ENCODE data around the gene PPP1CB.

The PPP1CB gene

GRCh38 chr2:28747714-28748113, 3.9 kb upstream of the PPP1CB start:
- H3K4me2 ChIP-seq (ENCODE audit: low read length), result no peak overlapping the region
- H3K18ac ChIP-seq (ENCODE audit: low read length), result no peak overlapping the region
- no peak overlapping the region for H2AFZ ChIP-seq (ENCODE audit: insufficient read depth, low read length, poor library complexity)
- H3K27ac ChIP-seq (ENCODE audit: low read depth, low read length), result no peak overlapping the region
- H2BK12ac ChIP-seq (ENCODE audit: low read length), result no peak overlapping the region
- H3K9ac ChIP-seq (ENCODE audit: low read length), result no peak overlapping the region
- no peak overlapping the region for H2BK120ac ChIP-seq (ENCODE audit: insufficient read depth, low read length, poor library complexity)
- DNase-seq, result no peak
- no peak overlapping the region for H2AK5ac ChIP-seq (ENCODE audit: low read length)
- H3K23ac ChIP-seq (ENCODE audit: low read length), result no peak overlapping the region
- peaks cover 10% of the 10 kb centered on the region for H3K79me2 ChIP-seq (ENCODE audit: control insufficient read depth, insufficient read depth, low read length, poor library complexity)
- no peak overlapping the region for H4K8ac ChIP-seq (ENCODE audit: low read depth, low read length)
- no peaks in the 10 kb centered on the region for H3K36me3 ChIP-seq (ENCODE audit: control insufficient read depth in 1 of 2, insufficient read depth in 2 of 2, low read length in 2 of 2)
- H3K4me1 ChIP-seq (ENCODE audit: control insufficient read depth in 1 of 2, insufficient read depth in 2 of 2, low read length in 2 of 2), result no peaks in the 10 kb centered on the region
- H3K4ac ChIP-seq (ENCODE audit: low read depth, low read length), result no peak overlapping the region
- H4K91ac ChIP-seq (ENCODE audit: low read depth, low read length), result no peak overlapping the region
- H3K79me1 ChIP-seq (ENCODE audit: low read length), result peaks cover 19% of the 10 kb centered on the region
- H3K4me3 ChIP-seq (ENCODE audit: low read depth, low read length), result no peak overlapping the region
- WGBS (ENCODE audit: extremely low coverage, insufficient coverage, insufficient read length), result no CpG with 5 or more reads among the region's 1 CpG
- H3K14ac ChIP-seq (ENCODE audit: low read length), result no peak overlapping the region
- no peaks in the 10 kb centered on the region for H3K27me3 ChIP-seq (ENCODE audit: insufficient read depth, low read length)
- no peak overlapping the region for H2BK5ac ChIP-seq (ENCODE audit: low read depth, low read length, poor library complexity)
- no peak overlapping the region for H4K12ac ChIP-seq (ENCODE audit: low read depth, low read length)
- H3K9me3 ChIP-seq (ENCODE audit: insufficient read depth, low read depth, low read length), result no peaks in the 10 kb centered on the region

GRCh38 chr2:28748176-28748575, 3.5 kb upstream of the PPP1CB start:
- no peak overlapping the region for H4K8ac ChIP-seq (ENCODE audit: low read depth, low read length)
- no peak overlapping the region for H3K23ac ChIP-seq (ENCODE audit: low read length)
- peaks cover 10% of the 10 kb centered on the region for H3K79me2 ChIP-seq (ENCODE audit: control insufficient read depth, insufficient read depth, low read length, poor library complexity)
- no peak overlapping the region for H3K14ac ChIP-seq (ENCODE audit: low read length)
- H3K9me3 ChIP-seq (ENCODE audit: insufficient read depth, low read depth, low read length), result no peaks in the 10 kb centered on the region
- no peaks in the 10 kb centered on the region for H3K4me1 ChIP-seq (ENCODE audit: control insufficient read depth in 1 of 2, insufficient read depth in 2 of 2, low read length in 2 of 2)
- no peak overlapping the region for H3K18ac ChIP-seq (ENCODE audit: low read length)
- no peak overlapping the region for H2BK120ac ChIP-seq (ENCODE audit: insufficient read depth, low read length, poor library complexity)
- no peak overlapping the region for H2BK12ac ChIP-seq (ENCODE audit: low read length)
- H3K36me3 ChIP-seq (ENCODE audit: control insufficient read depth in 1 of 2, insufficient read depth in 2 of 2, low read length in 2 of 2), result no peaks in the 10 kb centered on the region
- H2AK5ac ChIP-seq (ENCODE audit: low read length), result no peak overlapping the region
- no peak overlapping the region for H4K12ac ChIP-seq (ENCODE audit: low read depth, low read length)
- no peak overlapping the region for H2BK5ac ChIP-seq (ENCODE audit: low read depth, low read length, poor library complexity)
- H3K4me2 ChIP-seq (ENCODE audit: low read length), result no peak overlapping the region
- H3K27me3 ChIP-seq (ENCODE audit: insufficient read depth, low read length), result no peaks in the 10 kb centered on the region
- H3K9ac ChIP-seq (ENCODE audit: low read length), result no peak overlapping the region
- WGBS (ENCODE audit: extremely low coverage, insufficient coverage, insufficient read length), result no CpG with 5 or more reads among the region's 2 CpGs
- no peak overlapping the region for H3K27ac ChIP-seq (ENCODE audit: low read depth, low read length)
- H3K79me1 ChIP-seq (ENCODE audit: low read length), result peaks cover 19% of the 10 kb centered on the region
- no peak overlapping the region for H3K4ac ChIP-seq (ENCODE audit: low read depth, low read length)
- no peak overlapping the region for H2AFZ ChIP-seq (ENCODE audit: insufficient read depth, low read length, poor library complexity)
- H3K4me3 ChIP-seq (ENCODE audit: low read depth, low read length), result no peak overlapping the region
- no peak overlapping the region for H4K91ac ChIP-seq (ENCODE audit: low read depth, low read length)
- DNase-seq, result no peak

GRCh38 chr2:28748941-28749340, 2.7 kb upstream of the PPP1CB start:
- H2BK120ac ChIP-seq (ENCODE audit: insufficient read depth, low read length, poor library complexity), result no peak overlapping the region
- peaks cover 19% of the 10 kb centered on the region for H3K79me1 ChIP-seq (ENCODE audit: low read length)
- peaks cover 10% of the 10 kb centered on the region for H3K79me2 ChIP-seq (ENCODE audit: control insufficient read depth, insufficient read depth, low read length, poor library complexity)
- no peak overlapping the region for H3K9ac ChIP-seq (ENCODE audit: low read length)
- no peak overlapping the region for H3K4me3 ChIP-seq (ENCODE audit: low read depth, low read length)
- no peaks in the 10 kb centered on the region for H3K9me3 ChIP-seq (ENCODE audit: insufficient read depth, low read depth, low read length)
- no peak overlapping the region for H4K91ac ChIP-seq (ENCODE audit: low read depth, low read length)
- H4K12ac ChIP-seq (ENCODE audit: low read depth, low read length), result no peak overlapping the region
- H3K18ac ChIP-seq (ENCODE audit: low read length), result no peak overlapping the region
- H4K8ac ChIP-seq (ENCODE audit: low read depth, low read length), result no peak overlapping the region
- no peak for DNase-seq
- H2BK5ac ChIP-seq (ENCODE audit: low read depth, low read length, poor library complexity), result no peak overlapping the region
- no peaks in the 10 kb centered on the region for H3K4me1 ChIP-seq (ENCODE audit: control insufficient read depth in 1 of 2, insufficient read depth in 2 of 2, low read length in 2 of 2)
- H3K23ac ChIP-seq (ENCODE audit: low read length), result no peak overlapping the region
- H3K27me3 ChIP-seq (ENCODE audit: insufficient read depth, low read length), result no peaks in the 10 kb centered on the region
- no peak overlapping the region for H2AFZ ChIP-seq (ENCODE audit: insufficient read depth, low read length, poor library complexity)
- no peak overlapping the region for H3K14ac ChIP-seq (ENCODE audit: low read length)
- no peak overlapping the region for H3K4ac ChIP-seq (ENCODE audit: low read depth, low read length)
- H3K4me2 ChIP-seq (ENCODE audit: low read length), result no peak overlapping the region
- H2AK5ac ChIP-seq (ENCODE audit: low read length), result no peak overlapping the region
- no CpG with 5 or more reads among the region's 1 CpG for WGBS (ENCODE audit: extremely low coverage, insufficient coverage, insufficient read length)
- no peak overlapping the region for H2BK12ac ChIP-seq (ENCODE audit: low read length)
- H3K36me3 ChIP-seq (ENCODE audit: control insufficient read depth in 1 of 2, insufficient read depth in 2 of 2, low read length in 2 of 2), result no peaks in the 10 kb centered on the region
- no peak overlapping the region for H3K27ac ChIP-seq (ENCODE audit: low read depth, low read length)

- Histone ChIP-seq H3K27me3 (ENCODE audit: insufficient read depth, low read length) (no peaks in the 10 kb centered on the region), H3K4me3 (ENCODE audit: low read depth, low read length) (no peak overlapping the region), H3K36me3 (ENCODE audit: control insufficient read depth in 1 of 2, insufficient read depth in 2 of 2, low read length in 2 of 2) (no peaks in the 10 kb centered on the region), H2AK5ac (ENCODE audit: low read length) (peak overlapping the region; percentile 28), H2BK12ac (ENCODE audit: low read length) (no peak overlapping the region), H3K79me2 (ENCODE audit: control insufficient read depth, insufficient read depth, low read length, poor library complexity) (peaks cover 10% of the 10 kb centered on the region), H4K8ac (ENCODE audit: low read depth, low read length) (no peak overlapping the region), H3K4me2 (ENCODE audit: low read length) (no peak overlapping the region), H3K4me1 (ENCODE audit: control insufficient read depth in 1 of 2, insufficient read depth in 2 of 2, low read length in 2 of 2) (no peaks in the 10 kb centered on the region), H2AFZ (ENCODE audit: insufficient read depth, low read length, poor library complexity) (no peak overlapping the region), H3K14ac (ENCODE audit: low read length) (no peak overlapping the region), H2BK120ac (ENCODE audit: insufficient read depth, low read length, poor library complexity) (no peak overlapping the region), H3K27ac (ENCODE audit: low read depth, low read length) (no peak overlapping the region), H4K91ac (ENCODE audit: low read depth, low read length) (no peak overlapping the region), H4K12ac (ENCODE audit: low read depth, low read length) (no peak overlapping the region), H3K18ac (ENCODE audit: low read length) (no peak overlapping the region), H3K9ac (ENCODE audit: low read length) (no peak overlapping the region), H3K4ac (ENCODE audit: low read depth, low read length) (no peak overlapping the region), H3K23ac (ENCODE audit: low read length) (no peak overlapping the region), H2BK5ac (ENCODE audit: low read depth, low read length, poor library complexity) (no peak overlapping the region), H3K9me3 (ENCODE audit: insufficient read depth, low read depth, low read length) (no peaks in the 10 kb centered on the region), H3K79me1 (ENCODE audit: low read length) (peaks cover 20% of the 10 kb centered on the region)
- WGBS (ENCODE audit: extremely low coverage, insufficient coverage, insufficient read length), result no CpG with 5 or more reads among the region's 6 CpGs
- no peak for DNase-seq
Observed at GRCh38 chr2:28749526-28749925, 2.1 kb upstream of the PPP1CB start.
